Tibial nerve (tissue), 4 donors: ENCODE data around the gene ESYT3.

Experiments
- CTCF ChIP-seq, 5 experiments: fragments of 200-600 bp in 3 of 5; fragments of 450-650 bp in 2 of 5; sonication (generic) in 3 of 5; IDR thresholded peaks; one replicate each; pipeline ENCODE4 v1.5.1; 2016 to 2019; ENCODE audit warnings: antibody characterized with exemption in 5 of 5, mild to moderate bottlenecking in 3 of 5, moderate library complexity in 2 of 5
- EP300 ChIP-seq, 2 donors: sonication (generic); formaldehyde crosslinking; IDR thresholded peaks; one replicate each; pipeline ENCODE4 v1.6.1; 2017; ENCODE audit warnings: antibody characterized with exemption in 2 of 2, mild to moderate bottlenecking in 1 of 2
- POLR2A ChIP-seq, 2 donors: fragments of 450-650 bp; IDR thresholded peaks; one replicate each; pipeline ENCODE4 v1.6.1; 2017; ENCODE audit warnings: antibody characterized with exemption in 2 of 2, mild to moderate bottlenecking in 2 of 2, moderate library complexity in 2 of 2

GRCh38 chr3:138469874-138470273, 35.5 kb downstream of the ESYT3 start:
- TF ChIP-seq POLR2A (IDR thresholded peaks at IDR 0.05): no peak
- TF ChIP-seq CTCF (IDR thresholded peaks at IDR 0.05): no peak
- no peak for TF ChIP-seq EP300 (IDR thresholded peaks at IDR 0.05)
